GM23338 (cell line): ENCODE results near the gene DHX58.

Experiments
- CTCF ChIP-seq, 2 experiments: fragments of 200-600 bp in 1 of 2; sonication (generic) in 1 of 2; conservative IDR thresholded peaks; 2 replicates each; pipeline versions ENCODE4 v1.5.1 to v1.6.1; 2016 to 2017; ENCODE audit warnings: antibody characterized with exemption in 2 of 2, low read depth in 2 of 2, mild to moderate bottlenecking in 2 of 2, moderate library complexity in 1 of 2
- ETS1 ChIP-seq: IDR thresholded peaks from 2 replicates; pipeline ENCODE4 v1.6.1; 2016; ENCODE audit warnings: antibody characterized with exemption
- STAT1 ChIP-seq: IDR thresholded peaks from one replicate; pipeline ENCODE4 v1.6.1; 2016; ENCODE audit warnings: antibody characterized with exemption; ENCODE audit not compliant: unreplicated experiment
- ZNF331 ChIP-seq: fragments of 250-450 bp; sonication (Bioruptor Pico); IDR thresholded peaks from 2 replicates; pipeline ENCODE4 v1.5.0; 2020; ENCODE audit warnings: low read depth, mild to moderate bottlenecking, moderate library complexity

DNA sequence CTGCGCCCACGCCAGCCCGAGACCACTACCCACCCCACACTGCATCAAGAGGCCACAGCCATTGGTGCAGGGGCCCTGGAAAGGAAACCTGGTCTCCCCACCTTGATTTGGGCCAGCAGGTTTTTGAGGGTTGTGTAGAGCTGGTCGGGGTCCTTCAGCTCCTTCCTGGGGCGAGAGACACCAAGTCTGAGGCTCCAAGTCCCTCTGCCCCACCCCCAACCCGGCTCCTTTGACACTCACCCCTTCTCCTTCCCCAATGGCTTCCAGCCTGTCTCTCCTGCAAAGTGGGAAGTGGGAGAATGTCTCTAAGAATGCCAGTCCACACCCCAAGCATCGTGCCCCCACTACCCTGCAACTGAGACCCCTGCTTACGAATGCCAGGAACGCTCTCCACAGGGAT is 1.6 kb upstream of the DHX58 start:
- TF ChIP-seq CTCF (conservative IDR thresholded peaks at IDR 0.05; ENCODE audit: low read depth in 2 of 2), result no peak
- TF ChIP-seq ZNF331 (CRISPR knock-in tag), result no peak
- TF ChIP-seq ETS1, result no peak
- TF ChIP-seq STAT1, result no peak
